Forelimb muscle (tissue), 1 donor: ENCODE measurements around the gene FAM3A. TPM values are rescaled to one million over a fixed set of nuclear protein-coding genes. Genes with fewer than 3 reads are reported as not detected.
A peak's percentile ranks its signal among the peaks of the same experiment; 100 is the strongest.

Experiments used
- DNase-seq: peaks from one replicate; pipeline ENCODE4 v3.0.0-alpha.2; 2013; ENCODE audit warnings: low read depth
- polyA plus RNA-seq: library from polyadenylated mRNA; unstranded; fragments of 120-200 nt; gene quantifications from one replicate; pipeline ENCODE4 v1.2.1, GENCODE V29; 2013; ENCODE audit not compliant: insufficient read length

The FAM3A gene
- polyA plus RNA-seq, 1 donor = 25.5 TPM

DNA sequence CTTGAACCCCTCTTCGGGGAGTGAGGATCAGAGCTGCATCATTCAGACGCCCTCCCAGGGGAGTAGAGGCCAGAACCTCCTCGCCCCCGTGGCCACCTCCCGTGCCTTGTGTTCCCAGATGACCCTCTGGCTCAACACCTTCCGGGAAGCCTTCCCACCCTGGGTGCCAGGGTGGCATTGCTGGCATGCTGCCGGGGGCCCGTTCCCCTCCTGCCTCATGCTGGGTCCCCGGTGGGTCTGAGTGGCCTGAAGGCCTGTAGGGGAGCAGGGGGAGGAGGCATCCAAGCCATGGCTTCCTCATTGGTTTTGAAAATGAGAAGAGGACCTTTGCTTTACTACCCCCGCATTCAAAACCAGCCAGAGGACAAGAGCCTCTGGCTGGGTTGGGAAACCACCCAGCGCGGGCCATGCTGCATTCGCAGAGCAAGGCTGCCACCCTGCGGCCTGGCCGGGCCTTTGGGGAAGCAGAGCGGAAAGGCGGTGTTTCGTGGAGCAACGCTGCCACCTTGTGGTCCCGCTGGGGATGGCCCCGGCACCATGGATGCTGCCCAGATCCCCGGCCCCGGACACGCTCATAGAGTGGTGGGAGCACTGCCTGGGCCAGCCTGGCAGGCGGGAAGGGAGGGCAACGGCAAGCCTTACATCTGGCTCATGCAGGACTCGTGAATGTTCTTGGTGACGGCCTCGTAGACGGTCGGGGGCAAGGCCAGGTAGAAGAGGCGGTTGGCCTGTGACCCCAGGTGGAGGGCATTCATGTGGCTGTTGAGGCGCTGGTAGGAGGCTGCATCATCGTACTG, 18.7 kb upstream of the FAM3A start:
- DNase-seq = no peak

DNA sequence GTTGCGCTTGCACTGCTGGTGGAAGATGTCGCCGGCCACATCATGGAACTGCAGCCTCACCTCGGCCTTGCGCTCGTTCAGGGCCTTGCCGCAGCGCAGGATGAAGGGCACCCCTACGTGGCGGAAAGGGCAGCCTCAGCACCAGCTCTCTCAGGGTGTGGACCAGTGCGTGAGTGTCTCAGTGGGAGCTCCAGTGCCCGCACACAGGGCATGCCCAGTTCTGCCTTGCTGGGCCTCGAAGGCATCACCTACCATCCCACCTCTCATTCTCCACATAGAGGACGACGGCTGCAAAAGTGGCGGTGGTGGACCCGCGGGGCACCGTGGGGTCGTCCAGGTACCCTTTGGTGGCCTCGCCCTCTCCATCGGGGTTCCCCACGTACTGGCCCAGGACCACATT, 16.7 kb upstream of the FAM3A start:
- no peak for DNase-seq

DNA sequence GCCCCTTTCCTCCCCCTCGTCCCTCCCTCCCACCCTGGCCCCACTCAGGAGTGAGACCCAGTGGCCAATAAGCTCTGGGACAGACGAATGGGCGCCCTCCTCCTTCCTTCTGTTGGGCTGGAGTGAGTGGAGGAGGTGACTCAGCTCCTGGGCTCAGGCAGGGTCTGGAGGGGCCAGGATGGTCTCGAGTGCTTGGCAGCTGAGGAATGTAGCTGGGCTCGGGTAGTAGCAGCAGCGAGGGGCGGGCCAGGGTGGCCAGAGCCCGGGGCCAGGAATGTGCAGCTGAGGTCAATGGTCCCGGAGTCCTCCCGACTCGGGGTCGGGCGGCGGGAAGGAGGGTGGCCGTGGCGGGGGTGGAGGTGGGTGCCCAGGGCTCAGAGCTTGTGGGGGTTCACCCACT, 15.6 kb upstream of the FAM3A start:
- no peak for DNase-seq

DNA sequence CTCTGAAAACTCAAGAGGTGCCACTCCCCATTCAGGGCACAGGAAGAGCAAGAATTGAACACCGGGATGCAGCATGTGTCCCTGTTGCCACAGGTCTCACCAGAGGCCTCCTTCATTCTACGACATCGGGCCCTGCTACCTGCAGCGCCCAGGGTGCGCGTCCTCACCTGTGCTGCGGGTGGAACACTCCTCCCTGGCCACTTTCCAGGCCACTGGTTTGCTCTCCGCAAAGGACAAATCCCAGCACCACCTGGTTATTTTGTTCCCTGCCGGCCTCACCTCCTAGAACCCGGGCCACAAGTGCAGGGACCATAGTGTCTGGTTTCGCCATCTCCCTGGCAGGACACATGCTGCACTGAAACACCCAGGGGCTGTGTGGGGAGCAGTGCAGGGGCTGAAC, 14.3 kb upstream of the FAM3A start:
- no peak for DNase-seq

DNA sequence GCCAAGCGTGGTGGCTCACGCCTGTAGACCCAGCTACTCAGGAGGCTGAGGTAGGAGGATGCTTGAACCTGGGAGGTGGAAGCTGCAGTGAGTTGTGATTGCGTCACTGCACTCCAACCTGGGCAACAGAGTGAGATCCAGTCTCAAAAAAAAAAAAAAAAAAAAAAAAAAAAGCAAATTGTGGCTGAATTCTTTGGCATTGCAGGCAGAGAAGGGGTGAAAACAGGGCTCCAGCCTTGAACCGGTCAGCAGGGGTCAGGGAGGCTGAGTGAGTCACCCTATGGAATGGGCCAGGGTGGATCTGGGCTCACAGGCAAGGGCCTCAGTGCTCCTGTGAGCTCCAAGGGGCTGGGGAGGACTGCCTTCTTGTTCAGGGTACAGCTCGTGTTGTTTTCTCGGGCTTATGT, 13.2 kb upstream of the FAM3A start:
- no peak for DNase-seq

DNA sequence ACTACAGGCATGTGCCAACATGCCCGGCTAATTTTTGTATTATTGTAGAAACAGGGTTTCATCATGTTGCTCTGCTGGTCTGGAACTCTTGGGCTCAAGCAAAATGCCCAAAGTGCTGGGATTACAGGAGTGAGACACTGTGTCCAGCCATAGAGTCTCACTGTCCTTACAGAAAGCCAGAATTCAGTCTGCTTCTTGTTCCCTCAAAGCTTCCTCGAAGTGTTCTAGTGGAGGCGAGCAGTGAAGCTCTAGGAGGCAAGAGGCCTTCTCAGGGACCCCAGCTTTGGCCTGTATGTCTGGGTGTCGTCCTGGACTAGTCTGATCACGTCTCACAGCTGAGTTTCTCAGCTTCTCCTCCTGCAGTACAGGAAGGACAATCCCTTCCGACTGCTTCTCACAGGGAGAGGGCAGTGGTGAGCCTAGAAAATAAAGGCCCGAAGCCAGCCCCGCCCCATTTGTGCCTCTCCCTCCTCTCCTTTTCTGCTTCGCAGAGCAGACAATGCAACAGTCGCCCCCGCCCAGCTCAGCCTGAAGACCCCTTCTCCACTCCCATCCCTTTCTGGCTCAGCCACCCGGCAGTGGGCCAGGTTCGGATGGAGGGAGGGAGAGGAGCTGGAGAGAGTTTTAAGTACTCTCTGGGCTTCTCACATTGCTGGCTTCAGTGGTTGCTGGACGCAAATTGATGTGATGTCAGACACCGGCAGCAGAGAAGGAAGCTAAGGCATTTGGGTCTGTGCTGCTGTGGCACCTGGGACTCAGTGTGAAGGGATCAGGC, 11.1 kb upstream of the FAM3A start:
- no peak for DNase-seq

DNA sequence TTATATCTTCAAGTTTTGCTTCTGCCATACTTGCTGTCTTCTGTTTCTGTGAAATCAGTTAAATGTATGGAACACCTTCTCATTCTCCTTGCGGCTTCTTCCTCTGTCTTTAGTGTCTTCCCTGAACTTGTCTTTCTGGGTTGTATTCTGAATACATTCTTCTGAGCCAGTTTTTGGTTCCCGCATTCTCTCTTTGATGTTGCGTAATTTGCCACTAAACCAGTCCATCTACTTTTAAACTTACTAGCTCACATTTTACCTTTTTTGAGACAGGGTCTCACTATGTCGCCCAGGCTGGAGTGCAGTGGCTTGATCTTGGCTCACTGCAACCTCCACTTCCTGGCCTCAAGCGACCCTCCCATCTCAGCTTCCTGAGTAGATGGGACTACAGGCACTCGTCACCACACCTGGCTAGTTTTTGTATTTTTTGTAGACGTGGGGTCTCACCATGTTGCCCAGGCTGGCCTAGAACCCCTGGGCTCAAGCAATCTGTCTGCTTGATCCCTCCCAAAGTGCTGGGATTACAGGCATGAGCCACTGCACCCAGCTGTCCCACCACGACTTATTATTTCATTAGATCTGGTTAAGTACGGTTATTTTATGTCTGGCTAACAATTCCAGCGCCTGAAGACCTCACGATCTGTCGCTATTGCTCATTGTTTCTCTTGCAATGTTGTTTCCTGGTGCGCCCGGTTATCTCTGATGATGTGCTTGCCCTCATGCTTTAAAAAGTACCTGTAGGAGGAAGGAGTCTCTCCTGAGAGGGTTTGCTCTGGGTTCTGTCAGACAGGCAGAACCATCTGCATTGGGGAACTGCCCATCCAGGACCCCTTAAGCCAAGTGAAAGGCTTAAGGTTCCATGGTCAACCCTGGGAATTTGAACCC, 9.8 kb upstream of the FAM3A start:
- no peak for DNase-seq

DNA sequence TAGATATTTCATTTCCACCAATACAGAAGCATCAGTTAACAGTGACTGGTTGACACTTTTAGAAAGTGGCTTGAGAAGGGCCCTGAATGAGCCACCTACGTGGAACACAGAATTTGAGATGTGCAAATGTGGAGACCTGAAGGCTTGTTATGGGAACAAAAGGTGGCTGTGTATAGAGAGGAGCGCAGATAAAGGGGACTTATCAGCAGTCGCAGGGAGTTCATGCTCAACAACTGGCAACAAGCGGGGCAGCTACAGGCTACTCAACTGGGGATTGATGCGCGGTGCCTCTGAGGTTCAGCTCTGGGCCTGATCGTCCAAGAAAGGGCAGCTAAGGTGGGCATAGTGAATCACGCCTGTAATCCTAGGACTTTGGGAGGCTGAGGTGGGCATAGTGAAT, 3.4 kb upstream of the FAM3A start:
- DNase-seq = no peak

DNA sequence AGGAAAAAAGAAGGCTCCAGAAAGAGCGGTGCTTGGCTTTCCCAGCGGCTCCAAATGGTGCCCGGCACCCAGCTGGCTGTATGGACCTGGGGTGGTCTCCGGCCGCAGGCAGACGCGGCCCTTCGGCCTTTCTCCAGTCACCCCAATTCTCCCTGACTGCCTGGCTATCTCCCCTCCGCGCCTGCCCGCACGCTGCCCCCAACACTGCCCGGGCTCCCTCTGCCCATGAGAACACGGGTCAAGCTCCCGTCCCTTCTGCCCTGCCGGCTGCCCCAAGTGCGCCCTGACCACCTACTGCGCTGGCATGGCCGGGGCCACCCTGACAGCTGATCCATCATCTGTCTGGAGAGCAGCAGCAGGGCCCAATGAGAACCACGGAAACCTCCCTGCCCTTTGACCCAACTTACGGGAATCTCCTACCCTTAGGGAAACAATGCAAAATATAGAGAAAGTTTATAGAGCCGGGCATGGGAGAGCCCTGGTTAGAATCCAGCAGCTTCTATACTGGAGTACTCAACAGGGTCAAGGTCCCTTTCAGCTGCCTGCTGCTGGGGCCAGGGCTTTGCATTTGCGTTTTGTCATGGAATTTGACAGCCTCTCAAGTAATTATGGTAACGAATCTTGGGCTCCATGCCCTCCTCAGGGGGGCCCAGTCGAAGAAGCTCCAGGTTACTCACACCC, 1.2 kb upstream of the FAM3A start:
- DNase-seq = no peak

DNA sequence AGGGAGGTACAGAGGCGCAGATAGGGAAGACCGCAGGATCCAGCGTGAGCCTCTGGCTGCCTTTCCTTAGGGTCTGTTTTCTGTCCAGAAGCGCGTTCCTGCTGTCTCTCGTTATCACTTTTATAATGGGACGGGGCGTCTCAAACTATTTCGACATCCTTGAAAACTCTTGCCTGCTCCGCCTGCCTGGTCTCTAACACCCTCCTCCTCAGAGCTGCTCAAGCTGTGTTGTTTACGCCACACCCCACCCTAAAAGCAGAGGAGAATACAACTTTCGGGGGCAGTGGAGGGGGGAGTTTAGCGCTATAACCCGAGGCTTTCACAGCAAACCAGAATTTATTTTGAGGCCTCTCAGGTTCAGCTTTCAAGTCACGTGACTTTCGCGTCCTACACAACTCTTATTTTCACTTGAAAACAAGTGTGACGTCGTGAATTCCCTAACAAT, 646 bp upstream of the FAM3A start:
- DNase-seq = peak; percentile 35

DNA sequence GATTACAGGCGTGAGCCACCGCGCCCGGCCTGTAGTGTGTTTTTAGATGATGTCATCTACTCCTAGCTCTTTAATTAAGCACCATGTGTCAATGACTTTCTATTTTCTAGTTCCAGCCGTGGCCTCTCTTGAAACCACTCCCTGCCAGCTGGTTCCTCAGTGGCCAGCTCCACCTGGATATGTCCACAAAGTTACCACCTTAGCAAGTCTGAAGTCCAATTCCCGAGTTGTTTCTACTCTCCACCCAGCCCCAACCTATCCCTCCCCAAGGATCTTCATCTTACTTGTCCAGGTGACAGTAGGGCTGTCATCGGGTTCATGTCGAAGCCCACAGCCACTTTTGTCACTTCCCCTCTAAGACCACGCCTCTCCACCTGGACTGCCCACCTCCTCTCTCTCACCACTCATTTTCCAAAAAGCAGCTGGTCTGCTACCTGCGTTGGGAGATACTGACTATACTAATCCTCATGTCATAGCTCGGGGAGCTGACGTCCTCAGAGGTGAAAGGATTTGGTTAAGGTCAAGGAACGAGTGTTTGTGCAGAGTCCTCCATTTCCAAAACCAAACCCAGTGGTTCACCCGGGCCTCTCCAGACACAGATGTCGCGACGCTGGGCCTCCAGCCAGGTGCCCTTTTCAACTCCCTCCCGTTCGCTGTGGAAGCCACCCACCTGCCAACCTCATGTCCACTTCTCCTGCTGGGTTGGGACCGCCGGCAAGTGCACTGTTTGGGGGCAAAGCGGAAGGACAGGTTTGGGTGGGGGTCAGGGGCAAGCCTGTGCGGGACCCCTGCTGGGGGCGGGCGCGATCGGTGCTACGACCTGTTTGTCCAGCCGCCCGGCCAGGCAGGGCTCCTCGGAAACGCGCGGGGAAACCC, 704 bp downstream of the FAM3A start:
- DNase-seq = no peak

DNA sequence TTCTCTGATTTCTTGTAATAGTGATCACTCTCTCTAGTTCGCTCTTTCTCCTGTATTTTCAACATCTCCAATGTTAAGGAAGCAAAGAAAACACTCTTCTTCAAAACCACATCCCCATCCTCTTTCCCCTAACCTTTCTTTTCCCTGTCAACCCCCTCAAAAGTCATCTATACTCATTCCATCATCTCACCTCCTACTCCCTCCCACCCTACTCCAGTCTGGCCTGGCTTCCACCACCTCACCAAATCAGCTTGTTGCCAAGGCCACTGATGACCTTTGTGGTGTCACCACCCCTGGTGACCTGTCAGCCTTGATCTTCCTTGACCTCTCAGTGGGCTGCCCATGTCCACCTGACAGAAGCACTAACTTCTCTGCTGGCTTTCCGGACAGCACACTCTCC, 2.3 kb downstream of the FAM3A start:
- DNase-seq = no peak

DNA sequence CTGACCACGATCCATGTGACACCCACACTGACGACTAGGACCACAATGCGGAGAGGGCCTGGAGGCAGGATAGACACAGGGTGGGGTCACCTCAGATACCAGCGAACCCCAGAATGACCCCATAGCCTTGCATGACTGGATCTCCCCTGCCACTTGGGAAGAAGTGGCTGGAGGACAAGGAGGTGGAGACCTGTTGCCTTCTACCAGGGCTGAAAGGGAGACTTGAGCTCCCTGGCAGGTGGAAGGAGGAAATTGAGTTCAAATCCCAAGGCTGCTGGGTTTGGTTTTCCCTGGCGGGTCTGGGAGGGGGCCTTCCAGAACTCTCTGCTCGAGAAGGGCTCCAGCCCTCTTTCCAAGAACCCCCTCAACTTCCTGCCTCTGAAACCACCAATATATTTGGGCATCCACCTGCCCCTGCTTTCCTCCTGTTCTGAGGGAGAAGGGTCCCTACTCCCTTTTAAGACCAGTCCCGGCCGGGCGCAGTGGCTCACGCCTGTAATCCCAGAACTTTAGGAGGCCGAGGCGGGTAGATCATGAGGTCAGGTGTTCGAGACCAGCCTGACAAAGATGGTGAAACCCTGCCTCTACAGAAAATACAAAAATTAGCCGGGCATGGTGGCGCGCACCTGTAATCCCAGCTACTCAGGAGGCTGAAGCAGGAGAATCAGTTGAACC, 3.0 kb downstream of the FAM3A start:
- DNase-seq = no peak

DNA sequence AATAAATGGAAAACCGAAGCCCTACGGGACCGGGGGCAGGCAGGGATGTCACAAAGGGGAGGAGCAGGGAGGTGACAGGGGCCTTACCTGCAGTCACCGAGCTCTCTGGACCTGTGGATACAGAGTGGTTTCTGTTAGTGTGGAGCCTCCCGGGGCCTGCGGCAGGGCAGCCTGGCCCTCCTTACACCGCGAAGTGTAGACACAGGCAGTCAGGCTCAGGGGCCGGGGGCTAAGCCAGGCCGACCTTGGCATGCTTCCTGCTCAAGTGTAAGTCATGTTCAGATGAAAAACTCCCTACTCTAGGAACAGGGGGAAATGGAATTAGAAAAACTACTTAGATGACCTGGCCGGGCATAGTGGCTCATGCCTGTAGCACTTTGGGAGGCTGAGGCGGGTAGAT, 4.3 kb downstream of the FAM3A start:
- no peak for DNase-seq

DNA sequence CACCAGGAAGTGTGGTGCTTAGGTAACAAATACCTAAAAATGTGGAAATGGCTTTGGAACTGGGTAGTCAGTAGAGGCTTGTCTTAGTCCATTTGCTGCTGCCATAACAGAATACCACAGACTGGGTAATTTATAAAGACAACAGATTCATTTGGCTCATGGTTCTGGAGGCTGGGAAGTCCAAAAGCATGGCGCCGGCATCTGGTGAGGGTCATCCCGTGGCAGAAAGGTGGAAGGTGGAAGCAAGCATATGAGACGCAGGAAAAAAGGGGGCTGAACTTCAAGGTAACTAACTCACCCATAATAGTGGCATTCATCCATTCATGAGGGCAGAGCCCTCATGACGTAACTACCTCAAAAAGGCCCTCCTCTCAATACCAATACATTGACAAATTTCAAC, 6.6 kb downstream of the FAM3A start:
- no peak for DNase-seq

DNA sequence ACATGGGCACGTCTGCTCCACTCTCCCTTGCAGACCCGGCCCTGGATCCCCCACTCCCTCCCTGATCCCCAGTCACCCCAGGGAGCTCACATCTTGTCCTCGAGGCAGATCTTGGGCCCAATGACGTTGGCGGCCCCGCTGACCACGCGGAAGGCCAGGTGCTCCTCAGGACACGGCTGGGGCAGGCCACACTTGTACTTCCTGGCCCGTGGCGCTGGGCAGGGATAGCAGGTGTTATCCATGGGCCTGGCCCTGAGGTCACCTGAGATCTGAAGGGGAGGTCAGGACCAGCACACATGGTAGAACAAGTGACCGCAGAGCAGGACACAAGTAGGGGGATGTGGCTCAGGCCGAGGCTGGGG, 7.7 kb downstream of the FAM3A start:
- DNase-seq = no peak

DNA sequence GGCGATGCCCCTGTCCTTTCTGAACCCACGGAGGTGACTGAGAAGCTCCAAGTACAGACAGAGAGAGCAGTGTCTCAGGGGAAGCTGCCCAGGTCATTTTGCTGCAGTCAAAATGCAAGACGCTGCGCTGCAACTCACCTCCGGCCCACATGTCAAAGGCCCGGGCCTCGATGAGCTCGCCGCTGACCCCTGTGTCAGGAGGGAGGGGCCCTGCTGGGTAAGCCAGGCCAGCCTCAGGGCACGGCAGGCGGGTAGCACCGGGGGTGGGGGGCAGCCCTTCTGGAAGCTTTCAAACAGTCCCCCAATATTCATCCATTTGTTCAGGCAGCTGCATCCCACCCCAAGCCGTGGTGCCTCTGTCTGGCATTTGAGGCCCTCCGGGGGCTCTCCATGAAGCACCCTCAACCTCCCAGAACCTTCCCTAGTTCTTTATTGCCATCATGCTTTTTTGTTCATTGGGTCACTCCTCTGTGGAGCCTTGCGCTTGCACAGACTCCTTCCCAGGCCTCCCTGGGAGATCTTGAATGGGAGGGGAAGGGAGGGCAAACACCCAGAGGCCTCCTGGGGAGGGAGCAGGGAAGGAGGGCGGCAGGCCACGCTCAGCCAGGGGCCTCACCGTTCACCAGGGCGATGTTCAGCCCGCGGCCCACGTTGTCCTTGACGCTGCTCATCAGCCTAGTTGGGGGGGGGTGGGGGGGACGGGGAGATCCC, 8.2 kb downstream of the FAM3A start:
- DNase-seq = no peak

DNA sequence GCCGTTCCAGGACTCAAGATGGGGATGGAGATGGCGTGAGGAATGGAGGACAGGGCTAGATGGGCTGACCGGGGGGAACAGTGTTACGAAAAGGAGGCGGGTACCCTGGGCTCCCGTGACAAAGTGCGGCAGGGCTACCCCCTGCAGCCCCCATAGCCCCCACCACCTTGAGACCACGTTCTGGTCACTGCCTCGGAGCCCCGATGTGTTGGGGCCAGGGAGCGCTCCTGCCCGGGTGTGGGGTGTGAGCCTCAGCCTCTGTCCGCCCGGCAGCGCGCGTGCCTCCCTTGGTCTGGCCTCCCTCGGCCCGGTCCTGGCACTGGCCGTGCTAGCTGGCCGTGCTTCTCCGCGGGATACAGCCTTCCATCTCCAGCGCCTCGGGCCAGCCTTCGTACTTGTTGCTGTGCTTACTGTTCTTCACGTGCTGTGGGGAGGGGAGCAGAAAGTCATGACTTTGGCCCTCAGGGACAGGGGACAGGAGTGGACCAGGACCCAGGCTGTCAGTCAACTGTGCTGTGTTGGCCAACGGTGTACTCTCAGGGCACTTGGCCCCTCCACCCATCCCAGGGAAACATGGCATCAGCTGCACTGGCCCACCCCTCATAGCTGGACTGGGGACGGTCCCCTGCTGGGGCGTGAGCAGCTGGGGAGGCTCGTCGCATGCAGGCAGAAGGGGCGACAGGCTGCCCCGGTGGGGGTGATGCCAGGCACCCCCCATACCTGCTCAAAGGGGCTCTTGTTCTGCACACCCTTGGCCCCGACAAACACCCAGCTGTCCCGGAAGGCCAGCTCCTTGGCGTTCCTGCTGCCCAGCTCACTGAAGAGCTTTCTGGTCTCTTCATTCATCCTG, 9.3 kb downstream of the FAM3A start:
- no peak for DNase-seq

DNA sequence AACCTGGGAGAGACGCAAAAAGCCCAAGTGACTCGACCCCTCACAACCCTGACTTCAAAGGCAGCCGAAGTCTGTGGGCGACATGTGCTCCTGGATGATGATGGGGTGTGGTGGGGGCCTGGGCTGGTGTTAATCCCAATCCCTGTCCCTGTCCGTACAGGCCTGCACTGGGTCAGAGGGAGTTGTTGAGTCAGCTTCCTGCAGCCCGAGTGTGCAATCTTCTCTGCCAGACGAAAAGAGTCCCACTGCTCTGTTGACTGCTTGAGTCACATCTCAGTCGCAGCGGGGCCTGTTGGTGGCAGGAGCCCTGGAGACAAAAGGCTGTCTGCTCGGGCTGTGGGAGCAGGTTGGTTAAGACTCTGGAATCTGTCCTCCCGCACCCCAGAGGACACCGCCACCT, 10.3 kb downstream of the FAM3A start:
- no peak for DNase-seq
